Activated CD4-positive, CD25-positive, alpha-beta regulatory T cell treated with anti-CD3 and anti-CD28 coated beads, Interleukin-2, amount 50 U/mL, for 16 hours (primary cell): Measurements from ENCODE around the gene TRMT2A.
A peak's percentile ranks its signal among the peaks of the same experiment; 100 is the strongest.

Source experiments
- DNase-seq: peaks from one replicate; pipeline ENCODE4 v3.0.0-alpha.2; 2020; ENCODE audit warnings: low read depth, low spot score

Gene TRMT2A

GRCh38 chr22:20135806-20136602 is 19.0 kb upstream of the TRMT2A start:
- no peak for DNase-seq

GRCh38 chr22:20135265-20135664 is 18.2 kb upstream of the TRMT2A start:
- DNase-seq: no peak

- no peak for DNase-seq
Measured at GRCh38 chr22:20133930-20134549, 17.0 kb upstream of the TRMT2A start.

GRCh38 chr22:20132686-20133246 is 15.7 kb upstream of the TRMT2A start:
- DNase-seq: no peak

- no peak for DNase-seq
Measured at GRCh38 chr22:20131859-20132685, 15.0 kb upstream of the TRMT2A start.

- DNase-seq: no peak
Measured at GRCh38 chr22:20131597-20131858, 14.5 kb upstream of the TRMT2A start, which contains the start of gene ZDHHC8. ZDHHC8 (plus strand) TSS chr22:20131804; CDS start chr22:20131948, 144 bp downstream.

- peak; percentile 68 for DNase-seq
Measured at GRCh38 chr22:20130731-20131596, 13.9 kb upstream of the TRMT2A start.

- DNase-seq: no peak
Measured at GRCh38 chr22:20130319-20130718, 13.3 kb upstream of the TRMT2A start.

- DNase-seq: no peak
Measured at GRCh38 chr22:20129747-20130014, 12.7 kb upstream of the TRMT2A start.

GRCh38 chr22:20128902-20129746 is 12.1 kb upstream of the TRMT2A start:
- no peak for DNase-seq

- no peak for DNase-seq
Measured at GRCh38 chr22:20128619-20128901, 11.5 kb upstream of the TRMT2A start.

- no peak for DNase-seq
Measured at GRCh38 chr22:20127869-20128618, 11.0 kb upstream of the TRMT2A start.

GRCh38 chr22:20127318-20127868 is 10.4 kb upstream of the TRMT2A start:
- DNase-seq: no peak

- no peak for DNase-seq
Measured at GRCh38 chr22:20126284-20127029, 9.4 kb upstream of the TRMT2A start.

- no peak for DNase-seq
Measured at GRCh38 chr22:20125201-20126174, 8.5 kb upstream of the TRMT2A start.

GRCh38 chr22:20124083-20124787 is 7.2 kb upstream of the TRMT2A start:
- DNase-seq: no peak

- DNase-seq: no peak
Measured at GRCh38 chr22:20123366-20124082, 6.5 kb upstream of the TRMT2A start.
